Stomach (tissue), 4 donors: ENCODE measurements around the gene FHAD1.

Source experiments
- CTCF ChIP-seq, 7 experiments: fragments of 450-650 bp in 4 of 7; fragments of 200-600 bp in 3 of 7; sonication (generic) in 3 of 7; IDR thresholded peaks; one replicate each; pipeline ENCODE4 v1.5.1; 2016 to 2019; ENCODE audit warnings: antibody characterized with exemption in 7 of 7, control low read depth in 2 of 7, mild to moderate bottlenecking in 1 of 7
- POLR2A ChIP-seq, 4 donors: fragments of 450-650 bp; IDR thresholded peaks; one replicate each; pipeline ENCODE4 v1.6.1; 2016; ENCODE audit warnings: antibody characterized with exemption in 4 of 4, control low read depth in 2 of 4, mild to moderate bottlenecking in 1 of 4, moderate library complexity in 1 of 4

GRCh38 chr1:15410884-15411245, 163.8 kb downstream of the FHAD1 start:
- no peak for TF ChIP-seq CTCF (IDR thresholded peaks at IDR 0.05)
- no peak for TF ChIP-seq POLR2A (IDR thresholded peaks at IDR 0.05)
